Activated T-cell treated with anti-CD3 and anti-CD28 coated beads for 1 hour (primary cell): ENCODE data around the gene CSH1.
"Not testable (repeated sequence)": the region's sequence is repeated elsewhere in the genome, so short reads cannot be mapped to it uniquely, and the experiment has no call there.

Experiments
- DNase-seq: peaks from one replicate; pipeline ENCODE4 v3.0.0-alpha.2; 2020; ENCODE audit warnings: low read depth

CSH1 gene

DNA sequence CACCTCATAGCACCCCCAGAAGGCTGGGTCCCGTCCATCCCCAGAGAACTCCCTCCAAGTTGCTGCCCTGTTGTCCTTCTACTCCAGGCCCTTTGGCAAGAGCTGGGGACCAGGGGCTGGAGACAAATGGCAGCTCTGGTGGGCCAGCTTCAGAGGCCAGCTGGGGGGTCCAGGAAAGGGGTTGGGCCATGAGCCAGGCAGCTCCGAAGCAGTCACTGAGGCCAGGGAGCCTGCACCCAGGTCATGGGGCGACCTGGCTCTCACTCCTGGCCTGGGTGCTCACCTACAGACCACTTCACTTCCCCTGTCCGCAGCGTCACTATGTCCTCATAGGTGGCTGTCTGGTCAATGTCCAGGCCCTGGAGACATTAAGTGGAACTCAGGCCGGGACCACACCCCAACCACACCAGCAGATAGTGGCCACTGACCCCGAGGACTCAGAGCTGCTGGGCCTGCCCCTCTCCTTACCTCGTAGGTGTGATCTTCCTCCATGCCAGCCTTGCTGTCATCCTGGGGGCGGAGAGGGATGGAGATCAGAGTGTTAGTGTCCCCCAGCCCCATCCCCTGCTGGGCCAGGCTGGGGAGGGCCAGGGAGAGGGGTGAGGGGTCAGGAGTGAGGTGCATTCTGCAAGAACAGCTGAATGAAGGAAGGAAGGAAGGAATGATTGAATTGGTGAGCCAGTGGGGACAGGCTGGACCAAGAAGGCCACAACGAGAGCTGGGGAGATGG, 32.8 kb upstream of the CSH1 start:
- no peak for DNase-seq

DNA sequence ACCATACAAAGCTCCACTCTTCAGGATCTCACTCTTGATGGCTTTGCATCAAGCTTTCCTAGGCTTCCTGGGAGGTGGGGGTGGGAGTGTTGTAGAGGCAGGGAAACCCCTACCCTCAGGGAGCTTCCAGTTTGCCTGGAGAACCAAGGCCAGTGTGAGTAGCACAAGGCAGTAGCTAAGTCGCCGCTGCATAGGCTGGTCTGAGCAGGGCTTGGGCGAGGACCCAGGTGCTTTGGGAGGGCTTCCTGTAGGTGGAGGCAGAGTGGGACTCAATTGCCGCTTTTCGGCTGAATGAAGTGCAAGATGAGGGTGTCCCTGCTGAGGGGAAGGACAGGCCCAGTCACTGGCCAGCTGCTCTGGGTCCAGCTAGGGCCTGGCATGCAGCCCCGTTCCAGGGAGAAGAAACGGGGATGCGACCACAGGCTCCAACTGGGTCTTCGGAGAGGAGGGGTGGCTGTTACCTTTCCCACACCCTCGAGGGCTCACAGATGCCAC, 31.8 kb upstream of the CSH1 start:
- DNase-seq = no peak

DNA sequence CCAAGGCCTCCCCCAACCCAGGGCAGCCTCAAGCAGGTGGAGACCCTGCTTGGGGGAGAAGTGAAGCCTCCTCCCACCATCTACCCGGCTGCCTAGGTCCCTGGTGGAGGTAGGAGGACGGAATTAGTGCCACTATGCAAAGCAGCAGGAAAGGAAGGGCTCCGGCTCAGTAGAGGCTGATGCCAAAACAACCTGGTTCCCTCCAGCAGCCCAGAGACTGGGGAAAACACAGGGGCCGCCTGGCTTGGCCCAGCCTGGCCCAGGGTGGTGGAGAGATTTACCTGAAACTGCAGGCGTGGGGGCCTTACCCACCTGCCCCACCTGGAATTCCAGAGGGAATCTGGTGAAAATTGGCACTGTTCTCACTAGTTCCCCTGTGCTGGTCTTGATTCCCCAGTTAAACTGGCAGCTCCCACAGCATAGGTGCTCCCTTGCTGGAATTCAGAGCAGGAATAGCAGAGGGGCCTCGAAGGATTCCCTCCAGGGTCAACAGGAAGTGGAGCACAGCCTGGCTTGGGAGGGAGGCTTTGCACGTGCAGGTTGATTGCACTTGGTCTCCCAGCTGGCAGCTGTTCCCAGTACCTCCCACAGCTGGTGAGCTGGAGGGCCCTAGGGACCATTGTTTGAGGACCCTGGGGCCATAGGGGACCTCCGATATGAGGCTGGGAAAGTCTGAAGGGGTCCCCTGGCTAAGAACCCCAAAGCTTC, 31.2 kb upstream of the CSH1 start:
- no peak for DNase-seq

DNA sequence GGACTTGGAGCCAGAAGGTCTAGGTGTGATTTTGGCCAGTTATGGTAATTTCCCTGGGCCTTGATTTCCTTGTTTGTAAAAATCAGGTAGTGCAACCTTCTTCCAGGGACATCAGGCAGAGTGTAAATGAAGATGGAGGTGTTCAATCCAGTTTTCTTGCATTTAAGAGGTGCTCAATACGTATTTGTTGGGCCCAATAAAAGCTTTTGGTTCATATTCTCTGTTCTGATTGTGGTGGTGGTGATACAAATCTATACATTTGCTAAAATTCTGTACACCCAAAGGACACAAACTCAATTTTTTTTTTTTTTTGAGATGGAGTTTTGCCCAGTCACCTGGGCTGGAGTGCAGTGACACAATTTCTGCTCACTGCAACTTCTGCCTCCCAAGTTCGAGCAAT, 29.8 kb upstream of the CSH1 start:
- DNase-seq = no peak

DNA sequence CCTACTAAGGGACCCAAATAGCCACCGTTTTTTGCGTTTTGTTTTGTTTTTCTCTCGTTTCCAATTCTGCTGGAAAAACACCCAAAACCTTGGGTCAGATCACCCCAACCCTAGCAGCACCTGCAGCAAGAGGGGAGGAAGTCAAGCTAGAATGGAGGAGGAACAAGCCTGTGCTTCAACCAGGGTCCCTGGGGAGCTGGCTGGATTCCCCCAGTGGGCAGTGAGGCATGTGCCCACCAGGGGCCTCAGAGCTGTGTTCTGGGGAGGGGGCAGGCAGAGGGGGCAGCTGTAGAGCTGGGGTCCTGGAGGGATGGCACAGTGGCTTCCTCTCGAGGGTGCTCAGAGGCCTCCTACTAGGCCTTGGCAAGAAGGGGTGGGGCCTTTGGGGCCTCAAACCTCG, 29.2 kb upstream of the CSH1 start:
- no peak for DNase-seq

DNA sequence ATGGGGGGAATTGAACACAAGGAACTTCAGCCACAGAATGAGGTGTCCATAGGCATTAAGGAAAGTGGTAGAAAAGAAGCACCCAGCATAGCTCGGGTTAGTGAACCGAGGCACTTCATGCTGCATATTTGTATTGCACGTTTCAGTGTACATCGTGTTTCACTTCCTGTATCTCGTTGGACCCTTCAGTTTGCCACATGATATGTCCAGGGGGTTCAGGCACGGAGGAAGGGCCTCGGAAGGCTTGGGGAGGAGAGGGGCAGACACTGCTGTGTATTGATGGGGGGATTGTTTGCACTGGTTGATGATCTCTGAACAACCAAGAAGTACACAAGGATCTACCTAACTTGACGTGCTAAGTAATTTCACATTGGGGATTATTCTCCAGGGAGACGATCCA, 26.0 kb upstream of the CSH1 start:
- DNase-seq = not testable (repeated sequence)

DNA sequence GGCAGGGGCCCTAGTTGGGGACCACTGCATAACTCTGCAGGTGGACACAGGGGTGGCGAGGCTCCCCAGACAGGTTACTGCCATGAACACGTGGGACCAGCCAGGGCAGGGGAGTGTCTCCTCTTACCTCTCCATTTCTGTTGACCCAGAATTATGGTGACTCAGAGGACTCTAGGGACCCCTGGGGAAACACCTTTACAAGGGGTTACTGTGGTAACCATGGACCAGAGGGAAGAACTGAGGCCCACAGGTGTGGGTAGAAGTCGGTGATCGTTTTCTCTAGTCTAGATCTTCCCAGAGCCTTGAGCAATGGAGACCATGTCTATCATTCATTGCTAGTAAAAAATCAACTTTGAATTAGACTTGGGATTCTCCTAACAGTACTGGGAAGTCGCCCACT, 24.4 kb upstream of the CSH1 start:
- not testable (repeated sequence) for DNase-seq

DNA sequence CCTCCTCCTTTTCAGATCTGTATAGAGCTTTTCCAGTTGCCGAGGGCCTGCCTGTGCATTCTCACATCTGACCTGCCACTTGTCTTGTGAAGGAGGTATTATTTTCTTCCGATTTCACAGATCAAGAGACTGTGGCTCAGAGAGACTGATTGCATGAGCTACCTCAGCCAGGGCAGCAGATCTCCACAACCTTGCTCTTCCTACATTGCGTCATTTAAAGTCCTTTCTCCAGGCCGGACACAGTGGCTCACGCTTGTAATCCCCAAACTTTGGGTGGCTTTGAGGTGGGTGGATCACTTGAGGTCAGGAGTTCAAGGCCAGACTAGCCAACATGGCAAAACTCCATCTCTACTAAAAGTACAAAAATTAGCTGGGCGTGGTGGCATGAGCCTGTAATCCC, 23.7 kb upstream of the CSH1 start:
- DNase-seq = not testable (repeated sequence)

DNA sequence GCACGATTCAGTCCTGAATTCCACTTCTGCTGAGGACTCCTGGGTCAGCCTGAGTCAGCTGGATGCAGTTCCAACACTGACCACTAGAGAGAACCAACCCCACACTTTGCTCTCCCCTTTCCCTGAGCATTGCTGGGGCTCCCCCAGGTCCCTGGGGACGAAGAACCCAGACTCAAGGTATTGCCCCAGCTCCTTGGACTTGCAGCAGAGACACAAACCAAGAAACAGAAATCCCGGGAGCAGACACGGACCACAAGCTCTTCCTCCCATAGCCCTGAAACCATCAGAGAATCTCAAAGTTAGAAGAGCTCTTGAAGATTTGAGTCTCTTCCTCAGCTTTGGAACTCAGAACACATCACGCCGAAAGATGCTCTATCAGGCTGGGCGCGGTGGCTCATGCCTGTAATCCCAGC, 22.9 kb upstream of the CSH1 start:
- DNase-seq = peak; percentile 62

DNA sequence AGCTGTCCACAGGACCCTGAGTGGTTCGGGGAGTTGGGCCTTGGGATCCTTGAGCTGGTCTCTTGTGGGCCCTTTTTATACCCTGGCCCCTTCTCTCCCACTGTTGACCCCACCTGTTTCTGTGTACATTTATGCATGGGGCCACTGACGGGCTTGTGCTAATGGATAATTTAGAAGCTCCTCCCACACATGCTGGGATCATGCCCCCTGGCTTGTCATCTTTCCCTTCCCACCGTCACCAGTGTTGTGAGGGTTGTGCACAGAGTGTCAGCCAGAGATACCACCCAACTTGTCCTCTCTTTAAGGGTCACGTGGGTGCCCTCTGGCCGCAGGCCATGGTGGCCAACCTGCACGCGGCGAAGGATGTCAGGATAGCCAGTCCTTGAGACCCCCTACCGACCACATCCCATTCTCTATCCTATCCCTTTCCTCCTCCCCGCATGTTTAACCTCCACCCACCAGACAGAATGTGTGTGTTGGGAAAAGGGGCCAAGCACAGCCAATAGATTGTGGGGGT, 22.5 kb upstream of the CSH1 start, which contains the start of gene GH1:
GH1 (minus strand) TSS at position 51 of the 517 bp plus-strand sequence. CDS start 63 bp downstream, outside the sequence.
- DNase-seq = not testable (repeated sequence)

DNA sequence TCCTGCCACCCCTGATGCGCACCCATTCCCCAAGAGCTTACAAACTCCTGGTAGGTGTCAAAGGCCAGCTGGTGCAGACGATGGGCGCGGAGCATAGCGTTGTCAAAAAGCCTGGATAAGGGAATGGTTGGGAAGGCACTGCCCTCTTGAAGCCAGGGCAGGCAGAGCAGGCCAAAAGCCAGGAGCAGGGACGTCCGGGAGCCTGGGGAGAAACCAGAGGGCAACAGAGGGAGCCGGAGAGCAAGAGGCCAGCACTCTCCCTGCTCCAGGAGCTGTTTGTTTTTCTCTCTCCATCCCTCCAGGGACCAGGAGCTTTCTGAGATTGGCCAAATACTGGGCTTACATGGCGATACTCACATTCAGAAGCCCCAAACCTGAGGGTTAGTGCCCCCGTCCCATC, 21.9 kb upstream of the CSH1 start:
- DNase-seq = no peak

DNA sequence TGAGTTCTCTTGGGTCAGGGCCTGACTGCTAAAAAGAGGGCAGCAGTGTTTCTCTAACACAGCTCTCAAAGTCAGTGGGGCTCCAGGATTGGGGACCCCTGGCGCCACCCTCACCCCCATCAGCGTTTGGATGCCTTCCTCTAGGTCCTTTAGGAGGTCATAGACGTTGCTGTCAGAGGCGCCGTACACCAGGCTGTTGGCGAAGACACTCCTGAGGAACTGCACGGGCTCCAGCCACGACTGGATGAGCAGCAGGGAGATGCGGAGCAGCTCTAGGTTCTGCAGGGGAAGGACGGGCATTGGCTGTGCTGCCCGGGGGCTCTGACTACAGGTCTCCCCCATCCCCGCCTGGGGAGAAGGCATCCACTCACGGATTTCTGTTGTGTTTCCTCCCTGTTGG, 21.3 kb upstream of the CSH1 start:
- no peak for DNase-seq

DNA sequence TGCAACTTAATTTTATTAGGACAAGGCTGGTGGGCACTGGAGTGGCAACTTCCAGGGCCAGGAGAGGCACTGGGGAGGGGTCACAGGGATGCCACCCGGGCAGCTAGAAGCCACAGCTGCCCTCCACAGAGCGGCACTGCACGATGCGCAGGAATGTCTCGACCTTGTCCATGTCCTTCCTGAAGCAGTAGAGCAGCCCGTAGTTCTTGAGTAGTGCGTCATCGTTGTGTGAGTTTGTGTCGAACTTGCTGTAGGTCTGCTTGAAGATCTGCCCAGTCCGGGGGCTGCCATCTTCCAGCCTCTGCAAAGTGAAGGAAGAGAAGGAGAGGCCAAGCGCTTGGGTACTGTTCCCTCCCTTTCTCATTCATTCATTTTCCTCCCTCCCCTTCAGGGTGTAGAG, 20.8 kb upstream of the CSH1 start:
- not testable (repeated sequence) for DNase-seq

DNA sequence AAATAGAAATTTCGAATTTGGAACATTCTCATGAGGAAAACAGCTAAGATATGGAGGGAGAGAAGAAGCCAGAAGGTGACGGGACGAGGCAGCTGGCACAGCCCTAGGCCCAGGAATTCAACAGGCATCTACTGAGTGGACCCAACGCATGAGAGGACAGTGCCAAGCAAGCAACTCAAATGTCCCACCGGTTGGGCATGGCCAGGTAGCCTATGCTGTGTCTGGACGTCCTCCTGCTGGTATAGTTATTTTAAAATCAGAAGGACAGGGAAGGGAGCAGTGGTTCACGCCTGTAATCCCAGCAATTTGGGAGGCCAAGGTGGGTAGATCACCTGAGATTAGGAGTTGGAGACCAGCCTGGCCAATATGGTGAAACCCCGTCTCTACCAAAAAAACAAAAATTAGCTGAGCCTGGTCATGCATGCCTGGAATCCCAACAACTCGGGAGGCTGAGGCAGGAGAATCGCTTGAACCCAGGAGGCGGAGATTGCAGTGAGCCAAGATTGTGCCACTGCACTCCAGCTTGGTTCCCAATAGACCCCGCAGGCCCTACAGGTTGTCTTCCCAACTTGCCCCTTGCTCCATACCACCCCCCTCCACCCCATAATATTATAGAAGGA, 20.3 kb upstream of the CSH1 start:
- DNase-seq = no peak

DNA sequence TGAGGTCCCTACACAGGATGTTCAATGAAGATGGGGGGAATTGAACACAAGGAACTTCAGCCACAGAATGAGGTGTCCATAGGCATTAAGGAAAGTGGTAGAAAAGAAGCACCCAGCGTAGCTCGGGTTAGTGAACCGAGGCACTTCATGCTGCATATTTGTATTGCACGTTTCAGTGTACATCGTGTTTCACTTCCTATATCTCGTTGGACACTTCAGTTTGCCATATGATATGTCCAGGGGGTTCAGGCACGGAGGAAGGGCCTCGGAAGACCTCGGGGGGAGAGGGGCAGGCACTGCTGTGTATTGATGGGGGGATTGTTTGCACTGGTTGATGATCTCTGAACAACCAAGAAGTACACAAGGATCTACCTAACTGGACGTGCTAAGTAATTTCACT, 19.4 kb upstream of the CSH1 start:
- DNase-seq = not testable (repeated sequence)

DNA sequence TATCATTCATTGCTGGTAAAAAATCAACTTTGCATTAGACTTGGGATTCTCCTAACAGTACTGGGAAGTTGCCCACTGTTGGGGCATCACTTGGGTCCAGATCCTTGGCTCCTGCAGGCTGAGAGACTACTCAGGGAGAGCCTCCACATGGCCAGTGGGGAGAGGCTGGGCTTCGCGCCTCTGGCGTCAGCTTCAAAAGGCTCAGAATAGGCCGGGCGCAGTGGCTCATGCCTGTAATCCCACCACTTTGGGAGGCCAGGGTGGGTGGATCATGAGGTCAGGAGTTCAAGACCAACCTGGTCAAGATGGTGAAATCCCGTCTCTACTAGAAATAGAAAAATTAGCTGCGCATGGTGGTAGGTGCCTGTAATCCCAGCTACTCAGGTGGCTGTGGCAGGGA, 18.1 kb upstream of the CSH1 start:
- DNase-seq = no peak

DNA sequence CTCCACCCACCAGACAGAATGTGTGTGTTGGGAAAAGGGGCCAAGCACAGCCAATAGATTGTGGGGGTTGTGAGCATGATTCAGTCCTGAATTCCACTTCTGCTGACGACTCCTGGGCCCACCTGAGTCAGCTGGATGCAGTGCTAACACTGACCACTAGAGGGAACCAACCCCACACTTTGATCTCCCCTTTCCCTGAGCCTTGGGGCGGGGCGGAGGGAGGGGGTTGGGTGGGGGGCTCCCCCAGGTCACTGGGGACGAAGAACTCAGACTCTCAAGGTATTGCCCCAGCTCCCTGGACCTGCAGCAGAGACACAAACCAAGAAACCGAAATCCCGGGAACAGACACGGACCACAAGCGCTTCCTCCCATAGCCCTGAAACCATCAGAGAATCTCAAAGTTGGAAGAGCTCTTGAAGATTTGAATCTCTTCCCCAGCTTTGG, 15.3 kb upstream of the CSH1 start:
- DNase-seq = peak; percentile 54

DNA sequence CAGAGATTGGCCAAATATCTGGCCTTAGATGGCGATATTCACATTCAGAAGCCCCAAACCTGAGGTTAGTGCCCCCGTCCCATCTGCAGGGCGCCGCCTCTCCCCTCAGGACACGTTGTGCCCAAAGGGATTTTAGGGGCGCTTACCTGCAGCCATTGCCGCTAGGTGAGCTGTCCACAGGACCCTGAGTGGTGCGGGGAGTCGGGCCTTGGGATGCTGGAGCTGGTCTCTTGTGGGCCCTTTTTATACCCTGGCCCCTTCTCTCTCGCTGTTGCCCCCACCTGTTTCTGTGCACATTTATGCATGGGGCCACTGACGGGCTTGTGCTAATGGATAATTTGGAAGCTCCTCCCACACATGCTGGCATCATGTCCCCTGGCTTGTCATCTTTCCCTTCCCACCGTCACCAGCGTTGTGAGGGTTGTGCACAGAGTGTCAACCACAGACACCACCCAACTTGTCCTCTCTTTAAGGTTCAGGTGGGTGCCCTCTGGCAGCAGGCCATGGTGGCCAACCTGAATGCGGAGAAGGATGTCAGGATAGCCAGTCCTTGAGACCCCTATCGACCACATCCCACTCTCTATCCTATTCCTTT, 14.8 kb upstream of the CSH1 start, which contains the start of gene CSHL1:
CSHL1 (minus strand) TSS at position 218 of the 595 bp plus-strand sequence; CDS start at position 156, 62 bp downstream.
- DNase-seq = no peak

DNA sequence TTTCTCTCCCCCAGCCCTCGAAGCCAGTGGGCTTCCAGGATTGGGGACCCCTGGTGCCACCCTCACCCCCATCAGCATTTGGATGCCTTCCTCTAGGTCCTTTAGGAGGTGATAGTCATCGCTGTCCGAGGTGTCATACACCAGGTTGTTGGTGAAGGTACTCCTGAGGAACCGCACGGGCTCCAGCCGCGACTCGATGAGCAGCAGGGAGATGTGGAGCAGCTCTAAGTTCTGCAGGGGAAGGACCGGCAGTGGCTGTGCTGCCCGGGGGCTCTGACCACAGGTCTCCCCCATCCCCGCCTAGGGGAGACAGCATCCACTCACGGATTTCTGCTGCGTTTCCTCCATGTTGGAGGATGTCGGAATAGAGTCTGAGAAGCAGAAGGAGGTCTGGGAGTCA, 13.7 kb upstream of the CSH1 start:
- no peak for DNase-seq

DNA sequence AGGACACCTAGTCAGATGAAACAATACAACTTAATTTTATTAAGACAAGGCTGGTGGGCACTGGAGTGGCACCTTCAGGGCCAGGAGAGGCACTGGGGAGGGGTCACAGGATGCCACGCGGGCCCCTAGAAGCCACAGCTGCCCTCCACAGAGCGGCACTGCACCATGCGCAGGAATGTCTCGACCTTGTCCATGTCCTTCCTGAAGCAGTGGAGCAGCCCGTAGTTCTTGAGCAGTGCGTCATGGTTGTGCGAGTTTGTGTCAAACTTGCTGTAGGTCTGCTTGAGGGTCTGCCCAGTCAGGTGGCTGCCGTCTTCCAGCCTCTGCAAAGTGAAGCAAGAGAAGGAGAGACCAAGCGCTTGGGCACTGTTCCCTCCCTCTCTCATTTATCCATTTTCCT, 13.2 kb upstream of the CSH1 start:
- not testable (repeated sequence) for DNase-seq

DNA sequence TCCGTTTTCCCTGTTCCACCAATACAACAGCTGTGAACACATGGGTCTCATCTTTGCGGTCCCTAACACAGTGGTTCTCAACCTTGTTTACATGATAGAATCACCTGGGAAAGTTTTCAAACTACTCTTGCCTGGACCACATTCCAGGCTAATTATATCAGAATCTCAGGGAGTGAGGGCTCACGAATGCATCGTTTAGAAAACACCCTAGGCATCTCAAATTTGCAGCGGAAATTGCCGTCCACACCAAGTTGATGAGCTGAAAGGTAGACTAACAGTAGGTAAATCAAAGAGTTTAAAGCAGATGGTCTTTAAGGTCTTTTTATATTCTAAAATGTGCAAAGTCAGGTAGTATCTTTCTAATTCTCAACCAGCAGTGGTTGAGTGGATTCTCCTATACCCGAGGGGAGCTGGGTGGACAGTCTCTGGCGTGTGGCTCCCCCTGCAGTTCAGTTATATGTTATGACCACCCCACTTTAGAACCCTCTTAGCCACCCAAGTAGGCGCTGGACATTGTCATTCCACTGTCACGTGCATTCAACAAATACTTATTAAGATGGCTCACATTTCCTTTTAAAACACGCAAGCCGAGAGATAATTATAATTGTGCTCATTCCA, 10.9 kb upstream of the CSH1 start:
- not testable (repeated sequence) for DNase-seq

DNA sequence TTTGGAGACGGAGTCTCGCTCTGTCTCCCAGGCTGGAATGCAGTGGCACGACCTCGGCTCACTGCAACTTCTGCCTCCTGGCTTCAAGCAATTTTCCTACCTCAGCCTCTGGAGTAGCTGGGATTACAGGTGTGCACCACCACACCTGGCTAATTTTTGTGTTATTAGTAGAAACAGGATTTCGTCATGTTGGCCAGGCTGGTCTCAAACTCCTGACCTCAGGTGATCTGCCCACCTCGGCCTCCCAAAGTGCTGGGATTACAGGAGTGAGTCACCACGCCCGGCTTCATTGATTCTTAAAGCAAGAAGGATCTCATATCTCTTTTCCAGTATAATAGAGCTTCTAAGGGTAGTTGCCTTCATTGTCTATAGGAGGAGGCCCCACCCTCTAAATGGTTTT, 8.4 kb upstream of the CSH1 start:
- not testable (repeated sequence) for DNase-seq
